IPS DF 19.7 (cell line): ENCODE results near the gene PLEKHA3.

Source experiments
- DNase-seq: peaks from one replicate; pipeline ENCODE4 v3.0.0-alpha.2; 2013; ENCODE audit warnings: low read depth, low spot score

PLEKHA3 gene

GRCh38 chr2:178478439-178479274 lies 1.6 kb upstream of the PLEKHA3 start, which contains the start of gene FKBP7:
TSS of gene FKBP7 (minus strand) at chr2:178478600. CDS start at chr2:178478499, 101 bp downstream.
- peak; percentile 52 for DNase-seq

- DNase-seq, result no peak
These were observed 1.0 kb upstream of the PLEKHA3 start for GRCh38 chr2:178479275-178479616.

GRCh38 chr2:178479758-178480226 lies 465 bp upstream of the PLEKHA3 start:
- DNase-seq, result no peak

DNA sequence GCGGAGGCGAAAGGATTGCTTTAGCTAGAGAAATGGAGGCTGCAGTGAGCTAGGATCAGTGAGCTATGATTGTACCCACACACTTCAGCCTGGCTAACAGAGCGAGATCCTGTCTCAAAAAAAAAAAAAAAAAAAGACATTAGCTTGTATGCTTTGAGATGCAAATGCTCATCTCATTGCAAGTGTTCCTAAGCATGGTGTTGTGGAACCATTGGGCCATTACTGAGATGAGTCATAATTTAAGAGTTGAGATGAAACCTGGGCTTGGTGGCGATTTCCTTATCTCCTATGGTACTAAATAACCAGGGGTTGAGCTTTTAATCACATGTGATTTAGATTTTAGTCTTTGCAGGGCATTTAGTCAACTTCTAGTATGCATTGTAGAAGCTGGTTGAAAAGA lies 2.2 kb downstream of the PLEKHA3 start:
- DNase-seq, result no peak

DNA sequence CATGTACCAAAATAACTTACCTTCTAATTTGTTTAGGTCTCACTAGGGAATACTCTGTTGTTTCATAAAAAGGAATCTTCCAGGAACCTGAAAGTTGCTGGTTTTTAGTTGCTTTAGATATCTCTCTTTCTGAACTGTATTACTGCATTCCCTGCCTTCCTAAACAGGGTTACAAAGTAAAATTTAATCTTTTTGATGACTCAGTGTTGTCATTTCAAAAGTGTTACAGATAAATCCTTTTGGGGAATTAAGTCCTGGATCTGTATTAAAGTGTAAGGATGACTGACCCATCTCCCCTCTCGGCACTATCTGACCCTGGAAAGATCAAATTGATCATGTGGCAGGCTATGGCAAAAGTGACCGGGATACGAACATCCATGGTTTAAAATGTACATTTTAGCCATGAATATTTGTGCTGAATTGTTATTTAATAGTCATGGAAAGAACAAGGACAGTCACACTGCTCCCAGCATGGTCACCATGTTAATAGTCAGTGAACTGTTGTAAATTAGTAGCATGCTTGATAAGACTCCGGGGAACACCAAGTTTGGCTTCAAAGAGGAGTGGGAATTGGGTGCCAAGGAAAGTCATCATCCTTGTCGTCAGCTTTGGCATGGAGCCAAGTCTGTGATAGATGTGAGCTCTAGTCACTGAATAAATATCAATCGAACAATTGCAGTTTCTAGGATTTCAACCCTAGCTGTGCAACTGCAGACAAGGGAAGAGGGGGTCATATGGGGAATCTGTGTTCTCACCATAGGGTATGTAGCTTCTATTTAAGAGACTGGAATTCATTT lies 4.2 kb downstream of the PLEKHA3 start:
- DNase-seq, result no peak

- no peak for DNase-seq
These were observed 5.1 kb downstream of the PLEKHA3 start for GRCh38 chr2:178485356-178485755.

DNA sequence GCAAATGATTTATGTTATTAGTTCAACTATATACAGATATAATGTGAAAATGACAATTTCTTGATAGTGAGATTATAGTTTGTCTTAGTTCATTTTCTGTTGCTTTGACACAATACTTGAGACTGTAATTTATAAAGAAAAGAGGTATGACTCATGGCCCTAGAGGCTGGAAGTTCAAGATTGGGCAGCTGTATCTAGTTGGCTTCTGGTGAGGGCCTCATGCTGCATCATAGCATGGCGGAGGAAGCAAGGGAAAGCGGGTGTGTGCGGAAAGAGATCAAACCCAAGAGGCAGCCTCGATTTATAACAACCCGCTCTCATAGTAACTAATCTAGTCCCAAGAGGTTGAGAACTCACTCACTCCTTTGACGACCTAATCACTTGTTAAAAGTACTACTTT lies 11.4 kb downstream of the PLEKHA3 start:
- no peak for DNase-seq

DNA sequence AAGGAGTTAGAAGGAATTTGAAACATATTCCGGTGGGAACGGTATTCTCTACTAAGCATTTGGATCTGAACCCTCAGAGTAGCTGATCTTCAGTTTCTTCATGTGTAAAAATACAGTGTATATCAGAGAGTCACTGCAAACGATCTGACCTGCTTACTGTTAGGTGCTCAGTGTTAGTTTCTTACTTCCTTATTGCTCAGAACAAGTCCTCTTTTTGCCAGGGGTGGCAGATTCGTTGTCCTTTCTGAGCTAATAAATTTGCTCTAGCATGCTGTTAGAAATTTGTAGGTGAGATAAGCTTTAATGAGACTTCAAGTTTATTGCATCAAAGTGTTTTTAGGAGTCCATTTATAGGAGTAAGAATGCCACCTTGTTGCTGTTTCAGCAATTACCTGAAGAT lies 15.8 kb downstream of the PLEKHA3 start:
- no peak for DNase-seq

DNA sequence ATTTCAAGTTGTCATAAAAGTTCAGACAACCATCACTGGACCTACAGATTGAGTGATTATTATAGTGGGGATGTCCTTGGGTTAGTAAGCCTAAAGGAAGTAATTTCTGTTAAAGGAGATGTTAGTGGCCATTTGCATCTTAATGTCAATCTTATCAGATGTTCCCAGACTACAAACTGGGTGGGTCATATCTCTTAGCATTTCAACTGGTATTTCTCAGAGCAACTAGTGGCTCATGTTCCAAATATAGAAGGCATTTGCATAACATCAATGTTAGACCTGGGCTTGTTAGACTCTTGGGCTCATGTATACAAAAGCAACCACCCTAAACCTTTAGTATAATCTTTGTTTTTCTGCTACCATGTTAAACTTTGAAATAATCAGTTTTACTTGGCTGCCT lies 17.9 kb downstream of the PLEKHA3 start:
- DNase-seq, result no peak

- no peak for DNase-seq
These were observed 19.4 kb downstream of the PLEKHA3 start for GRCh38 chr2:178499640-178500039.

DNA sequence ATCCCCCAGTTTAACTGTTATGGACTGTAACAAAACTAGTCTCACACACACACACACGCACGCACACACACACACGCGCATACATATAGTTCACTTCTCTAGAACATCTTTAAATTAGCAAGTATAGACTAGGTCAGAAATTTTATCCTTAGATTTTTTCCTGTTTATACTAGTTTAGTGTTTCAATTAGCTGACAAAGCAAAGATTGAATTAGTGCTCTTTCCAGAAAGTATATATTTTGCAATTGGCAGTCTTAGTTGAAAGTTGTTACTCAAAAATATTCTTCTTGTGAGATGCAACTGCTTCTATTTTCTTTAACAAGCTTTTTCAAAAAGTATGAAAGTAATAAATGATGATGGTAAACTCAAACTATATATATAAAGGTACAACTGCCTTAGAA lies 22.5 kb downstream of the PLEKHA3 start:
- no peak for DNase-seq

GRCh38 chr2:178506101-178506500 lies 25.8 kb downstream of the PLEKHA3 start:
- no peak for DNase-seq

- no peak for DNase-seq
These were observed 26.3 kb downstream of the PLEKHA3 start for GRCh38 chr2:178506524-178506923.

DNA sequence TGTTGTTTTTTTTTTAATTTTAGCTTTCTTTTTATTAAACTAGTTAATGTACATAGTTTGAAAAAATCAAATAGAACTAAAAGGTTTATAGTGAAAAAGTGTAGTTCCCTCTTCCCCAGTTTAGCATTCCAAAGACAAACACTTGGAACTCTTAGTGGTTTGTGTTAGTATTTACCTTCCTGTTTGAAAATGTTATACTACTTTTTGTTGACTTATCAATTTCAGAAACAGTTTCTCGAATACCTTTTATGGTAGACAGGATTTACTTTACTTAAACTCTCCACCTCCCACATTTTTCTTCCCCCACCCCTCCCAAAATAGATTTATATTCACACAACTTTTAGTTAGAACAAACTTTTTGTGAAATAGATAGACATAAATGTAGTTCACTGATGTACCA lies 26.7 kb downstream of the PLEKHA3 start:
- no peak for DNase-seq

DNA sequence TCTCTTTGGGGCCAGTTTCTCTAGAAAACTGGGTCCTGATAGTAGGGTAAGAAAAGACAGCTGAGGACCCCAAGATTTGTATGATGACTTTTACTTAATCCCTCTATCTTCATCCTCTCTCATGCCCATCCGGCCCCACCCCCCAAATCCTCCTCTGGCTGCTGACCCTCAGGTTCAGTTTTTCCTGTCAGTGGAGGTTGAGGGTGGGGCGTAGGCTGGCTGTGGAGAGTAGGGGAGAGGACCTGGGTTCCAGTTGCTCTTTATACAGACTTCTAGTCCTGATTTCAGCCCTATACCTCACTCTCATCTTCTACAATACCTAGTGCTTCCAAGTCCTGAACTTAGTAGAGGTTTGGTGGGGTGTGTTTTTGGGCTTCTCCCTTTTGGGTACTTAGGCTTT lies 28.4 kb downstream of the PLEKHA3 start:
- DNase-seq, result no peak

DNA sequence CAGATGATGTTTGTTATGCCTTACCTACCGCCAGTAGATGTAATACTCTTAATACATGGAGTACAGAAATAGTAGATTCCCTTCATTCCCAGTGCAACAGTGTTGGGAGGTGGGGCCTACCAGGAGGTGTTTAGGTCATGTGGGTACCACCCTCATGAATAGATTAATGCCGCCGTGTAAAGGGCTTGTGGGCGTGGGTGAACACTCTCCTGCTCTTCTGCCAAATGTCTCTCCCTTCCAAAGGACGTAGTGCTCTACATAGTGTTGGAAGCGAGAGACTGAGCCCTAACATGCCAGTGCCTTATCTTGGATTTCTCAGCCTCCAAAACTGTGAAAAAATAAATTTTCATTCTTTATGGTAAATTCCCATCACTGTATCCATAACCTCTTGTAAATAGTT lies 30.1 kb downstream of the PLEKHA3 start:
- no peak for DNase-seq

GRCh38 chr2:178512484-178512883 lies 32.2 kb downstream of the PLEKHA3 start:
- no peak for DNase-seq

- no peak for DNase-seq
These were observed 33.6 kb downstream of the PLEKHA3 start for GRCh38 chr2:178513876-178514275.

DNA sequence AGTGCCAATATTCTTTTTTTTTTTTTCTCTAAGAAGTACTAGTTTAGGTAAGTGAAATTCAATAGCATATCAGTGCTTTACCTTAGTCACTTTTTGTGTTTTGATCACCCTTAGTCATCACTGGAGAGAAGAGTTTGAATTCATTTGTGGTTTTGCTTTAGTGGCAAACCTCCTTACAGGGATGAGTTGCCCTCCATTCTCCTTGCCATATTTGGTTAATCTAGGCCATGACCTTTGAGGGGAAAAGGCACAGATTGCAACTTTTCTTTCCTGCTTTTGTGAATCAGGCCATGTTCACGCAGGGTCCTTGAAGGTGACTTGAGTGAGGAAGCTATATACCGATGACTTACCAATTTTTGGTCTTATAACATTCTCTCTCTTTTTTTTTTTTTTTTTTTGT lies 34.4 kb downstream of the PLEKHA3 start:
- DNase-seq, result no peak

GRCh38 chr2:178517496-178517895 lies 37.2 kb downstream of the PLEKHA3 start:
- no peak for DNase-seq

DNA sequence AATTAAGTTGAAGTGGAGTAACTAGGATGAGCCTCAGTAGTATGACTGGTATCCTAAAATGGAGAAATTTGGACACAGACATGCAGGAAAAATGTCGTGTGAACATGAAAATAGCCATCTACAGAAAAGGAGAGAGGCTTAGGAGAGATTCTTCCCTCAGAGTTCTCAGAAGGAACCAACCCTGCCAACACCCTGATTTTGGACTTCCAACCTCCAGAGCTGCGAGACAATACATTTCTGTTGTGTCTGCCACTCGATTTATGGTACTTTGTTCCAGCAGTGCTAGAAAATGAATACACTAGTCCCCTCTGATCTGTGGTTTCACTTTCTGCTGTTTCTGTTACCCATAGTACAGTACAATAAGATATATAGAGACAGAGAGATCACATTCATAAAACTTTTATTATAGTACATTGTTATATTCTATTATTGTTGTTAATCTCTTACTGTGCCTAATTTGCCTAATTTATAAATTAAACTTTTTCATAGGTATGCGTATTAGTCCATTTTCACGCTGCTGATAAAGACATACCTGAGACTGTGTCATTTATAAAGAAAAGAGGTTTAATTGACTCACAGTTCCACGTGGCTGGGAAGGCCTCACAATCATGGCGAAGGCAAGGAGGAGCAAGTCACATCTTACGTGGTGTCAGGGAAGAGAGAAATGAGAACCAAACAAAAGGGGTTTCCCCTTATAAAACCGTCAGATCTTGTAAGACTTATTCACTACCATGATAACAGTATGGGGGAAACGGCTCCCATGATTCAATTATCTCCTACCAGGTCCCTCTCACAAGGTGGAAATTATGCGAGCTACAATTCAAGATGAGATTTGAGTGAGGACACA lies 41.3 kb downstream of the PLEKHA3 start:
- DNase-seq, result no peak
